Measurements from ENCODE around the gene GABRR3.

- TF ChIP-seq CTCF (IDR thresholded peaks at IDR 0.05) (no peak), ZFX (IDR thresholded peaks at IDR 0.05; ENCODE audit: borderline replicate concordance) (no peak)
Measured at GRCh38 chr3:97974996-97975395, 60.1 kb downstream of the GABRR3 start.
